SU-DHL-6 (cell line): ENCODE results near the gene PIR.

Experiments used
- EZH2phosphoT487 ChIP-seq: fragments of 200-600 bp; sonication (generic), shearing (Covaris generic); conservative IDR thresholded peaks from 2 replicates; pipeline ENCODE4 v1.6.1; 2018; ENCODE audit warnings: mild to moderate bottlenecking, antibody characterized with exemption, low read length, moderate library complexity, mixed read lengths
- TF ChIP-seq, protein P1 (sequence below): fragments of 200-600 bp; sonication (generic); IDR thresholded peaks from one replicate; pipeline ENCODE4 v1.5.1; 2017; ENCODE audit warnings: antibody characterized with exemption, mild to moderate bottlenecking, low read length, moderate library complexity; ENCODE audit not compliant: insufficient read depth, poor library complexity, severe bottlenecking

- TF ChIP-seq, protein P1, sequence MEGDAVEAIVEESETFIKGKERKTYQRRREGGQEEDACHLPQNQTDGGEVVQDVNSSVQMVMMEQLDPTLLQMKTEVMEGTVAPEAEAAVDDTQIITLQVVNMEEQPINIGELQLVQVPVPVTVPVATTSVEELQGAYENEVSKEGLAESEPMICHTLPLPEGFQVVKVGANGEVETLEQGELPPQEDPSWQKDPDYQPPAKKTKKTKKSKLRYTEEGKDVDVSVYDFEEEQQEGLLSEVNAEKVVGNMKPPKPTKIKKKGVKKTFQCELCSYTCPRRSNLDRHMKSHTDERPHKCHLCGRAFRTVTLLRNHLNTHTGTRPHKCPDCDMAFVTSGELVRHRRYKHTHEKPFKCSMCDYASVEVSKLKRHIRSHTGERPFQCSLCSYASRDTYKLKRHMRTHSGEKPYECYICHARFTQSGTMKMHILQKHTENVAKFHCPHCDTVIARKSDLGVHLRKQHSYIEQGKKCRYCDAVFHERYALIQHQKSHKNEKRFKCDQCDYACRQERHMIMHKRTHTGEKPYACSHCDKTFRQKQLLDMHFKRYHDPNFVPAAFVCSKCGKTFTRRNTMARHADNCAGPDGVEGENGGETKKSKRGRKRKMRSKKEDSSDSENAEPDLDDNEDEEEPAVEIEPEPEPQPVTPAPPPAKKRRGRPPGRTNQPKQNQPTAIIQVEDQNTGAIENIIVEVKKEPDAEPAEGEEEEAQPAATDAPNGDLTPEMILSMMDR, result no peak
- TF ChIP-seq EZH2phosphoT487, result no peak
These were observed 76.8 kb downstream of the PIR start for GRCh38 chrX:15416133-15416993.
